Endothelial cell of umbilical vein (primary cell): ENCODE results near the gene APC2. TPM values are rescaled to one million over a fixed set of nuclear protein-coding genes. Genes with fewer than 3 reads are reported as not detected.

ENCODE experiments used
- BruUV-seq: library from RNA; stranded (reverse); fragments of 400-500 nt; replicated peaks from 2 replicates; lab custom pipeline; 2021; lab: Mats Ljungman, UMichigan
- CTCF ChIA-PET: fragments of 300-600, 350-600 bp; sonication (Branson Sonifier 250); formaldehyde crosslinking; loops from one replicate; lab custom pipeline; 2021; ENCODE audit warnings: antibody characterized with exemption, inconsistent platforms; lab: Charles Lee
- POLR2A ChIA-PET: fragments of 300-600, 350-600 bp; sonication (Branson Sonifier 250); formaldehyde crosslinking; loops from one replicate; lab custom pipeline; 2021; ENCODE audit warnings: antibody characterized with exemption, inconsistent platforms; lab: Charles Lee
- DNase-seq: peaks from one replicate; pipeline ENCODE4 v3.0.0-alpha.2; 2011; ENCODE audit warnings: low read depth, low spot score
- FAIRE-seq: peaks from 2 replicates; lab custom pipeline; 2011; peaks lifted over from hg19 to GRCh38; lab: Jason Lieb, UNC
- H2AFZ ChIP-seq: 2 replicates; pipeline ENCODE4 v1.6.0; 2012; ENCODE audit warnings: low read depth, low read length, control low read depth, inconsistent platforms
- H3K27ac ChIP-seq: 2 replicates; pipeline ENCODE4 v1.5.1; 2011; ENCODE audit warnings: low read depth, mild to moderate bottlenecking, control low read depth, low read length, moderate library complexity; ENCODE audit not compliant: insufficient read depth
- H3K27me3 ChIP-seq, 2 experiments: 2 replicates each; pipeline versions ENCODE4 v1.6.0 to v1.6.1; 2011; ENCODE audit warnings: low read length in 2 of 2, mixed read lengths in 1 of 2; ENCODE audit not compliant: control insufficient read depth in 2 of 2, insufficient read depth in 2 of 2
- H3K36me3 ChIP-seq, 2 experiments: 2 replicates in 1 of 2; 3 replicates in 1 of 2; pipeline ENCODE4 v1.5.1; 2011; ENCODE audit warnings: low read length in 2 of 2, mild to moderate bottlenecking in 1 of 2, moderate library complexity in 1 of 2; ENCODE audit not compliant: control insufficient read depth in 2 of 2, insufficient read depth in 2 of 2; ENCODE audit errors: extremely low read depth in 1 of 2
- H3K4me1 ChIP-seq: 3 replicates; pipeline ENCODE4 v1.5.1; 2011; ENCODE audit warnings: mild to moderate bottlenecking, low read length; ENCODE audit not compliant: control insufficient read depth, insufficient read depth; ENCODE audit errors: extremely low read depth
- H3K4me2 ChIP-seq: 2 replicates; pipeline ENCODE4 v1.6.1; 2011; ENCODE audit warnings: low read length, control low read depth, mixed read lengths; ENCODE audit not compliant: insufficient read depth
- H3K4me3 ChIP-seq, 3 experiments: fragments of 200-600 bp in 1 of 3; sonication (generic), shearing (Covaris generic) in 1 of 3; replicated peaks in 1 of 3; 2 replicates each; pipeline ENCODE4 v1.5.1; 2011 to 2016; ENCODE audit warnings: control low read depth in 3 of 3, low read length in 3 of 3, mild to moderate bottlenecking in 2 of 3, inconsistent platforms in 1 of 3, low read depth in 1 of 3, moderate library complexity in 1 of 3; ENCODE audit not compliant: insufficient read depth in 1 of 3
- H3K79me2 ChIP-seq: 2 replicates; pipeline ENCODE4 v1.6.0; 2012; ENCODE audit warnings: low read length, inconsistent platforms; ENCODE audit not compliant: control insufficient read depth, insufficient read depth
- H3K9ac ChIP-seq: replicated peaks from 2 replicates; pipeline ENCODE3; 2011; ENCODE audit warnings: low read length, control low read depth; ENCODE audit not compliant: insufficient read depth; ENCODE audit errors: extremely low read depth
- H3K9me1 ChIP-seq: replicated peaks from 3 replicates; pipeline ENCODE4 v1.6.0; 2011; ENCODE audit warnings: mild to moderate bottlenecking, low read length; ENCODE audit not compliant: control insufficient read depth, insufficient read depth; ENCODE audit errors: extremely low read depth
- H3K9me3 ChIP-seq: replicated peaks from 2 replicates; pipeline ENCODE4 v1.5.1; 2012; ENCODE audit warnings: low read length, inconsistent platforms; ENCODE audit not compliant: control insufficient read depth, insufficient read depth
- H4K20me1 ChIP-seq: replicated peaks from 2 replicates; pipeline ENCODE3; 2011; ENCODE audit warnings: mild to moderate bottlenecking, low read length; ENCODE audit not compliant: control insufficient read depth, insufficient read depth; ENCODE audit errors: extremely low read depth
- CTCF ChIP-seq, 2 donors: IDR thresholded peaks; 1 replicate in 1 of 2; 2 replicates in 1 of 2; pipeline ENCODE4 v1.5.1; 2011; ENCODE audit warnings: low read length in 2 of 2, mild to moderate bottlenecking in 2 of 2, moderate library complexity in 2 of 2, control low read depth in 1 of 2, inconsistent platforms in 1 of 2, low read depth in 1 of 2; ENCODE audit not compliant: insufficient read depth in 1 of 2; ENCODE audit errors: extremely low read depth in 1 of 2
- EZH2 ChIP-seq: IDR thresholded peaks from 2 replicates; pipeline ENCODE4 v1.6.1; 2012; ENCODE audit warnings: borderline replicate concordance, low read depth, mild to moderate bottlenecking, moderate library complexity, low read length, inconsistent platforms; ENCODE audit not compliant: severe bottlenecking
- FOS ChIP-seq: IDR thresholded peaks from 2 replicates; pipeline ENCODE4 v1.6.1; 2011; ENCODE audit warnings: mild to moderate bottlenecking, low read length, moderate library complexity, borderline replicate concordance; ENCODE audit not compliant: insufficient read depth
- GATA2 ChIP-seq: IDR thresholded peaks from 2 replicates; pipeline ENCODE4 v1.7.0; 2011; ENCODE audit warnings: low read depth, mild to moderate bottlenecking, moderate library complexity, mixed read lengths, low read length; ENCODE audit not compliant: insufficient read length, insufficient read depth
- JUN ChIP-seq: IDR thresholded peaks from 2 replicates; pipeline ENCODE4 v1.6.1; 2011; ENCODE audit warnings: borderline replicate concordance, low read depth; ENCODE audit not compliant: insufficient read length, insufficient read depth
- MAX ChIP-seq: IDR thresholded peaks from 2 replicates; pipeline ENCODE4 v1.6.1; 2011; ENCODE audit not compliant: insufficient read depth, insufficient read length
- MYC ChIP-seq: IDR thresholded peaks from one replicate; pipeline ENCODE4 v1.6.1; 2011; ENCODE audit warnings: mild to moderate bottlenecking, low read depth, low read length
- POLR2A ChIP-seq: IDR thresholded peaks from 2 replicates; pipeline ENCODE4 v1.6.1; 2012; ENCODE audit warnings: low read depth, mild to moderate bottlenecking, control low read depth, low read length
- POLR2AphosphoS5 ChIP-seq: IDR thresholded peaks from 2 replicates; pipeline ENCODE4 v1.6.1; 2012; ENCODE audit warnings: low read depth, mild to moderate bottlenecking, control low read depth, low read length, moderate library complexity; ENCODE audit not compliant: insufficient read depth
- dilution Hi-C: fragments of 300-500 bp; cut with MboI; formaldehyde crosslinking; loops from one replicate; pipeline ENCODE4 v1.15.0; 2019; ENCODE audit warnings: low sequenced_read_pairs; ENCODE audit not compliant: extremely low pct_ligation_motif_present
- intact Hi-C: fragments of 100-400 bp; cut with micrococcal nuclease; formaldehyde crosslinking; loops from one replicate; pipeline ENCODE4 v1.10.0; 2022
- polyA plus RNA-seq, 4 experiments: library from polyadenylated mRNA; depleted of rRNA in 3 of 4; stranded (reverse) in 3 of 4; unstranded in 1 of 4; fragments of >200 nt; gene quantifications; 2 replicates each; pipeline versions ENCODE4 v1.2.1 to v1.2.3, GENCODE V29; 2011 to 2012; ENCODE audit warnings: missing spikeins in 1 of 4
- total RNA-seq: library from RNA; stranded (reverse); gene quantifications from 2 replicates; pipeline ENCODE4 v1.2.3, GENCODE V29; 2021

Gene APC2
- total and polyA plus RNA-seq, 2 donors (not counting 3 experiments of a cell fraction or from before 2014, with no cell fraction given): 0.01 to 0.04 TPM

- Histone ChIP-seq H3K4me1 (peaks cover 26% of the 10 kb centered on the region), H3K79me2 (peaks cover 51% of the 10 kb centered on the region), H3K4me2 (peak within 1 kb of the TSS; percentile 77), H2AFZ (peak within 1 kb of the TSS; percentile 71), H3K9me3 (no peaks in the 10 kb centered on the region), H3K4me3 (peak within 1 kb of the TSS; percentile 61 to 93 (median 82)), H3K9me1 (no peaks in the 10 kb centered on the region), H3K9ac (peak within 1 kb of the TSS; percentile 98), H4K20me1 (no peaks in the 10 kb centered on the region), H3K27ac (peak within 1 kb of the TSS; percentile 92), H3K36me3 (peaks cover 0 to under 1% of the 10 kb centered on the region in 2 experiments), H3K27me3 (no peaks in the 10 kb centered on the region)
- TF ChIP-seq POLR2AphosphoS5: no peak
- no peak for TF ChIP-seq GATA2
- TF ChIP-seq MAX: no peak
- TF ChIP-seq CTCF (IDR thresholded peaks at IDR 0.05; ENCODE audit: extremely low read depth in 1 of 2, insufficient read depth in 1 of 2, low read depth in 1 of 2, low read length in 2 of 2): no peak
- TF ChIP-seq POLR2A: no peak
- no peak for TF ChIP-seq EZH2
- TF ChIP-seq MYC: no peak
- TF ChIP-seq FOS: no peak
- no peak for TF ChIP-seq JUN
- FAIRE-seq (peak; percentile 4), DNase-seq (no peak)
- CTCF ChIA-PET: no interaction called here
- no TSS peak for BruUV-seq
- POLR2A ChIA-PET: no interaction called here
- dilution Hi-C loops: no loop called here
- intact Hi-C loops: loop anchor here (1.0 to 10.0 kb wide), 4 partner anchors 24 to 187 kb away; partner anchors contain the start of genes MBD3, NDUFS7 and RPS15
Observed at GRCh38 chr19:1407528-1408299, 42.2 kb upstream of the APC2 start, which contains the start of gene DAZAP1. TSS of gene DAZAP1 (plus strand) at chr19:1407586. CDS start at chr19:1407774, 188 bp downstream.
